Myometrial cell (primary cell): ENCODE measurements around the gene GRK2. TPM values are rescaled to one million over a fixed set of nuclear protein-coding genes. Genes with fewer than 3 reads are reported as not detected.

Experiments
- total RNA-seq: library from RNA; depleted of rRNA; stranded (reverse); fragments of >200 nt; gene quantifications from 2 replicates; pipeline ENCODE4 v1.2.3, GENCODE V29; 2015

The GRK2 gene
- total RNA-seq, result 39.5 and 46.4 TPM in 2 replicates

DNA sequence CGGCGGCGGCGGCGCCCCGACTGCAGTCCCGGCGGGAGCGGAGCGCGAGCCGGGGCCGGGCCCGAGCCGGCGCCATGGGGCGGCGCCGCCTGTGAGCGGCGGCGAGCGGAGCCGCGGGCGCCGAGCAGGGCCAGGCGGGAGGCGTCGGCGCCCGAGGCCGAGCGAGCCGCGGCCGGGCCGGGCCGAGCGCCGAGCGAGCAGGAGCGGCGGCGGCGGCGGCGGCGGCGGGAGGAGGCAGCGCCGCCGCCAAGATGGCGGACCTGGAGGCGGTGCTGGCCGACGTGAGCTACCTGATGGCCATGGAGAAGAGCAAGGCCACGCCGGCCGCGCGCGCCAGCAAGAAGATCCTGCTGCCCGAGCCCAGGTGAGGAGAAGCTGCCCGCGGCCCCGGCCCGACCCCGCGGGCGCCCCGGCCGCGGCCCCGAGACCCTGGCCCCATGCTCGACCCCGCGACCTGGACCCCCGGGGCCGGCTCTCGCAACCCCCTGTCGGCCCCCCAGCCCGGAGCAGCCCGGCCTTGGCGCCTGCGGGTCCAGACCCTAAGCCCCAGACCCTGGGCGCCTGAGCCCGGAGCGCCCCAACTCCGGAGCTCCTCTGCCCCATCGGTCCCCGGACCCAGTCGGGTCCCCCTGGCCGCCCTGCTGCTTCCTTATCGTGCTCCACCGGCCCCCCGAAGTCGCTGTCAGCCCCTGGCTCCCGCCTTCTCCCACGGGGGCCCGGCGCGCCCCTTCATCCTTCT lies at the start of gene GRK2:
TSS of gene GRK2 (plus strand) at position 25 of the 739 bp plus-strand sequence. CDS start at position 252, 227 bp downstream.

DNA sequence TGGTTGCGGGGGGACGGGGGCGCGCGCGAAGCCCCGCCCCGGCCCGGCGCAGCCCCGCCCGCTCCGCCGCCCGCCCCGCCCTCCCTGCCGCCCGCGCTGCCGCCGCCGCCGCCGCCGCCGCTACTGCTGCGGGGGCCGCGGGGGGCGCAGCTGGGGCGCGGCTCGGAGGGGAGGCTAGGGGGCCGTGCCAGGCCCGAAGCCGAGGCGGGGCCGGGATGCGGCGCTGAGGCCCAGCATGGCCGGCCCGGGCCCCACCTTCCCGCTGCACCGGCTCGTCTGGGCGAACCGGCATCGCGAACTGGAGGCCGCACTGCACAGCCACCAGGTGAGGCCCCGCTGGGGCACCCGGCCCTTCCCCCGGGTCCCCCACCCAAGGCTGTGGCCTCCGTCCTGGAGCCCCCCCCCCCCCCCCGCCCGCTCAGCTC lies 23.0 kb downstream of the GRK2 start, which contains the start of gene ANKRD13D:
TSS of gene ANKRD13D (plus strand) at position 78 of the 425 bp plus-strand sequence. CDS start at position 236, 158 bp downstream.

DNA sequence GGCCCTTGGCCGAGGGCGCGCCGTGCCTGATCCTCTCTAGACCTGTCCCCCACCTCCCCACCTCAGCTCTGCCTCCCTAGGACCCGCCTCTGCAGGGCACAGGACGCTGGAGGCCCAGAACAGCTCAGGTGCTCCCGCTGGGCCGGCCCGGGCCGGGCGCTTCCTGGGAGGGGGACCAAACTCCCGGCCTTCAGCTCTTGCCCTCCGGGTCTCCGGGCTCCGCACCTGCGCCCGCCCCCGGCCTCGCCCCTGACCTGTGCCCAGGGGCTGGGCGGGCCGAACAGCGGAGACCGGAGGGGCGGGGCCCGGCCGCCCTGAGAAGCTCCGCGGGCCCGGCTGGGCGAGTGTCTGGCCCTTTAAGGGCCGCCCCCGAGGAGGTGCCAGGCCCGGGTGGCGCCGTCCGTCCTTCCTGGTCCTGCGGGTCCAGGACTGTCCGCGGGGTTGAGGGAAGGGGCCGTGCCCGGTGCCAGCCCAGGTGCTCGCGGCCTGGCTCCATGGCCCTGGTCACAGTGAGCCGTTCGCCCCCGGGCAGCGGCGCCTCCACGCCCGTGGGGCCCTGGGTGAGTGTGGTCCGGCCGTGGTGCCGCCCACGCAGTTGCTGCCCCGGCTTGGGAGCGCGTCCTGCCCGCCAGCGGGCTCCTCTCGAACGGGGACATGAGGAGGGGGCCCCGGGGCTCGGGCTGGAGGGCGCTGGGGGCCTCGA lies 37.0 kb downstream of the GRK2 start, which contains the start of gene SSH3:
TSS of gene SSH3 (plus strand) at position 399 of the 703 bp plus-strand sequence. CDS start at position 495, 96 bp downstream.

Other genes starting within 250 kb of the GRK2 start
- gene SYT12, start 243.3 kb upstream of the GRK2 start, total RNA-seq, result 0.18 and 0.58 TPM in 2 replicates
- gene RHOD, start 209.6 kb upstream of the GRK2 start, total RNA-seq, result 11.2 and 22.5 TPM in 2 replicates
- gene KDM2A, start 147.2 kb upstream of the GRK2 start, total RNA-seq, result 22.2 and 22.5 TPM in 2 replicates
- gene ANKRD13D, start 22.8 kb downstream of the GRK2 start, total RNA-seq, result 30.8 and 31.9 TPM in 2 replicates
- 11.5 and 16.7 TPM in 2 replicates for gene SSH3, start 37.1 kb downstream of the GRK2 start, total RNA-seq
- 123 and 166 TPM in 2 replicates for gene POLD4, start 87.1 kb downstream of the GRK2 start, total RNA-seq
- 6.3 and 11.2 TPM in 2 replicates for gene CLCF1, start 107.1 kb downstream of the GRK2 start, total RNA-seq
- gene RAD9A, start 125.5 kb downstream of the GRK2 start, total RNA-seq, result 3.0 and 6.1 TPM in 2 replicates
- 306 and 335 TPM in 2 replicates for gene PPP1CA, start 135.4 kb downstream of the GRK2 start, total RNA-seq
- not detected in 2 replicates for gene TBC1D10C, start 137.6 kb downstream of the GRK2 start, total RNA-seq
- gene CARNS1, start 149.2 kb downstream of the GRK2 start, total RNA-seq, result 0.86 TPM in 1 of 2 replicates, not detected in the other
- 64.0 and 77.3 TPM in 2 replicates for gene RPS6KB2, start 162.0 kb downstream of the GRK2 start, total RNA-seq
- gene PTPRCAP, start 171.2 kb downstream of the GRK2 start, total RNA-seq, result 0.89 TPM in 1 of 2 replicates, not detected in the other
- gene CORO1B, start 177.0 kb downstream of the GRK2 start, total RNA-seq, result 109 and 128 TPM in 2 replicates
- not detected in 2 replicates for gene GPR152, start 186.3 kb downstream of the GRK2 start, total RNA-seq
- gene CABP4, start 188.9 kb downstream of the GRK2 start, total RNA-seq, result not detected in 2 replicates
- 27.4 and 56.9 TPM in 2 replicates for gene TMEM134, start 202.8 kb downstream of the GRK2 start, total RNA-seq
- gene AIP, start 216.6 kb downstream of the GRK2 start, total RNA-seq, result 63.6 and 75.2 TPM in 2 replicates
- gene PITPNM1, start 238.9 kb downstream of the GRK2 start, total RNA-seq, result 29.2 and 30.3 TPM in 2 replicates
- gene CDK2AP2, start 241.7 kb downstream of the GRK2 start, total RNA-seq, result 41.2 and 48.4 TPM in 2 replicates